ENCODE results near the gene PLCB1.
A peak's percentile ranks its signal among the peaks of the same experiment; 100 is the strongest.
"Not testable (repeated sequence)": the region's sequence is repeated elsewhere in the genome, so short reads cannot be mapped to it uniquely, and the experiment has no call there.

PLCB1 gene

GRCh38 chr20:8433291-8433690 lies 301.2 kb downstream of the PLCB1 start:
- no peak for DNase-seq (ENCODE audit: low read depth in 2 of 2)
- no peak for TF ChIP-seq CTCF (IDR thresholded peaks at IDR 0.05; ENCODE audit: low read depth, low read length)
- H3K4me3 ChIP-seq (replicated peaks in 1 of 2; ENCODE audit: low read depth in 2 of 2, low read length in 2 of 2), result no peak overlapping the region

GRCh38 chr20:8434326-8434876 lies 302.3 kb downstream of the PLCB1 start:
- H3K4me3 ChIP-seq (replicated peaks in 1 of 2; ENCODE audit: low read depth in 2 of 2, low read length in 2 of 2), result no peak overlapping the region
- no peak for TF ChIP-seq CTCF (IDR thresholded peaks at IDR 0.05; ENCODE audit: low read depth, low read length)
- DNase-seq (ENCODE audit: low read depth in 2 of 2), result peak; percentile 62 to 64

- no peak for DNase-seq (ENCODE audit: low read depth in 2 of 2)
- H3K4me3 ChIP-seq (replicated peaks in 1 of 2; ENCODE audit: low read depth in 2 of 2, low read length in 2 of 2), result no peak overlapping the region
- no peak for TF ChIP-seq CTCF (IDR thresholded peaks at IDR 0.05; ENCODE audit: low read depth, low read length)
Observed at GRCh38 chr20:8435285-8436035, 303.4 kb downstream of the PLCB1 start.

- not testable (repeated sequence) for H3K4me3 ChIP-seq (replicated peaks in 1 of 2; ENCODE audit: low read depth in 2 of 2, low read length in 2 of 2); DNase-seq (ENCODE audit: low read depth in 2 of 2)
Observed at GRCh38 chr20:8436938-8437337, 304.9 kb downstream of the PLCB1 start.

- H3K4me3 ChIP-seq (replicated peaks in 1 of 2; ENCODE audit: low read depth in 2 of 2, low read length in 2 of 2), result no peak overlapping the region
- no peak for TF ChIP-seq CTCF (IDR thresholded peaks at IDR 0.05; ENCODE audit: low read depth, low read length)
- DNase-seq (ENCODE audit: low read depth in 2 of 2), result no peak
Observed at GRCh38 chr20:8438748-8439147, 306.7 kb downstream of the PLCB1 start.

GRCh38 chr20:8443464-8444072 lies 311.5 kb downstream of the PLCB1 start:
- no peak overlapping the region for H3K4me3 ChIP-seq (replicated peaks in 1 of 2; ENCODE audit: low read depth in 2 of 2, low read length in 2 of 2)
- no peak for TF ChIP-seq CTCF (IDR thresholded peaks at IDR 0.05; ENCODE audit: low read depth, low read length)
- DNase-seq (ENCODE audit: low read depth in 2 of 2), result no peak

GRCh38 chr20:8447262-8448120 lies 315.4 kb downstream of the PLCB1 start:
- DNase-seq (ENCODE audit: low read depth in 2 of 2), result no peak
- H3K4me3 ChIP-seq (replicated peaks in 1 of 2; ENCODE audit: low read depth in 2 of 2, low read length in 2 of 2), result no peak overlapping the region
- no peak for TF ChIP-seq CTCF (IDR thresholded peaks at IDR 0.05; ENCODE audit: low read depth, low read length)
